ENCODE measurements around the gene MLX.
"Not testable (repeated sequence)": the region's sequence is repeated elsewhere in the genome, so short reads cannot be mapped to it uniquely, and the experiment has no call there.

The MLX gene

DNA sequence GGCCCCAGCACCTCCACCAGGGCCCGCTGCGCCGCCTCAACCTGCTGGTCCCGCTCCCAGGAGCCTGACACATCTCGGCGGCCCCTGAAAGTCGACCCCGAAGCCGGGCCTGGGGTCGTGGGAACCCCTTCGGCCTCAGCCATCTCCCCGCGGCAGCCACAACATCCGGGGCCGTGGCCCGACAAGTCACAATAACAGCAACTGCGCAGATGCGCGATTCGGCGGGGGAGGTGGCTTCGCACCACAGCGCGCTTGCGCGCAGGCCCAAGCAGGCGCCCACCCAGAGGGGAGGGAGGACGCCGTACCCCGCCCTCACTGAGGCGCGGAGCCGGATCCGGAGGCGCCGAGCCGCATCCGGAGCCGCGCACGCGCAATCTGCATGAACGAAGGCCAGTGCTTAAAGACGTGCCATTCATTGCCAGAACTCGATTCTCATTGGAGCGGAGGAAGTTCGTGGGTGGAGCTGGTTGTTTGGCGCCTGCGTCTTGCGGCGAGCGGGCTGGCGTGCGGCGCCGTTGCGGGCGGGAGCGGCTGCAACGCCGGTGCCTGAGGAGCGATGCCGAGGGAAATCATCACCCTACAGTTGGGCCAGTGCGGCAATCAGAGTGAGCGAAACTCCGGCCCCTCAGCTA is 42.4 kb downstream of the MLX start, which contains the start of the genes RETREG3 and TUBG1:
RETREG3 (minus strand) TSS at position 193 of the 632 bp plus-strand sequence; CDS start at position 143, 50 bp downstream.
TUBG1 (plus strand) TSS at position 502 of the 632 bp plus-strand sequence; CDS start at position 557, 55 bp downstream.
- no peaks in the 10 kb centered on the region for H3K27me3 Mint-ChIP-seq
- peaks cover 26% of the 10 kb centered on the region for H3K36me3 Mint-ChIP-seq
- peaks cover 53% of the 10 kb centered on the region for H3K4me1 Mint-ChIP-seq
- H3K4me3 Mint-ChIP-seq: peak within 1 kb of the TSS; percentile 99
- H3K9me3 Mint-ChIP-seq: no peaks in the 10 kb centered on the region
- H3K27ac Mint-ChIP-seq: peak within 1 kb of the TSS; percentile 92
- peak; percentile 97 for ATAC-seq

DNA sequence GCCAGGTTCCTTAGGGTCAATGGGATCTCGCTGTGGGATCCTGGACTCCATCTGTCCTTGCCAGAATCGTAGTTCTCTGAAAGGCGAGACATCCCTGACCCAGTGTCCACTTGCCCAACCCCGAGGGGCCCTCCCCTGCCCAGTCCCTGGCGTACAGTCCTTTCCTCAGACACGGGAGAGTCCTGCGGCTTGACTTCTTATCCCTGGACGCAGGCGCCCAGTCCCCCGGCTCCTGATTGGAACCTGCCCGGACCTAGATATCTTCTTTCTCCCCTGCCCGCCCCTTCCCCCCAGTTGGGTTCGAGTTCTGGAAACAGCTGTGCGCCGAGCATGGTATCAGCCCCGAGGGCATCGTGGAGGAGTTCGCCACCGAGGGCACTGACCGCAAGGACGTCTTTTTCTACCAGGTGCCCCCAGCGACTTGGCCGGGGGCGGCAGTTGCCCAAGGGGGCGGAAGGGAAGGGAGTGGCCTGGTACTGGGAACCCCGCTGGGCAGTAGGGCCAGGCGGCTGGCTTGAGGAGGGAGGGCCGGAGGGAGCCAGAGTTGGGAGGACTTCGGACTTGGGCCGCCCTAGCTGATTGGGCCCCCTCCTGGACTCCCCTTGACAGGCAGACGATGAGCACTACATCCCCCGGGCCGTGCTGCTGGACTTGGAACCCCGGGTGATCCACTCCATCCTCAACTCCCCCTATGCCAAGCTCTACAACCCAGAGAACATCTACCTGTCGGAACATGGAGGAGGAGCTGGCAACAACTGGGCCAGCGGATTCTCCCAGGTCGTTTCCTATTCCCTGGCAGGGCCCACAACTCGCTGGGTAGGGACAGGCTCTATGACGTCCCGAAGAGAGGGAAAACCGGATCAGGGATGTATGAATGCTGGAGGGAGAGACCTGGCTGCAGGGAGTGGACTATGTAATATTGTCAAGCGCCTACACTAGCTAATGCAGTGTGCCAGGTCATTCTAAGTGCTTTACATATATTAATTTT is 43.2 kb downstream of the MLX start:
- Mint-ChIP-seq H3K4me3 (peak overlapping the region; percentile 99), H3K36me3 (peaks cover 34% of the 10 kb centered on the region), H3K4me1 (peaks cover 45% of the 10 kb centered on the region), H3K27ac (peak overlapping the region; percentile 92)
- H3K9me3 Mint-ChIP-seq, H3K27me3 Mint-ChIP-seq, ATAC-seq: not testable (repeated sequence)

DNA sequence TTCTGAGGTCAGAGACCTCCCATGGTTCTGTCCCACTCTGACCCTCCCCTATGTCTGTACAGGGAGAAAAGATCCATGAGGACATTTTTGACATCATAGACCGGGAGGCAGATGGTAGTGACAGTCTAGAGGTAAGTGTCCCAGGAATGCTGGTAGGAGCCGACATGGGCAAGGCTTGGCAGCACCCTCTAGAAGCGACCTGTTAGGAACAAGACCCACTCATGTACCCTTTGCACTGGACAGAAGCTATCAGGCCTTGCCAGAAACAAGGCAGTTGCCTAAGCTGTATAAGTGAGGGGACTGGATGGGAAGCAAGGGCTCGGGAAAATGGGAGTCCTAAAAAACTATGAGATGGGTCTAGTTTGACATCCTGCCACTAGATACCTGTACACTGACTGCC is 45.1 kb downstream of the MLX start:
- no peaks in the 10 kb centered on the region for H3K9me3 Mint-ChIP-seq
- ATAC-seq: no peak
- H3K4me3 Mint-ChIP-seq: no peak overlapping the region
- no peak overlapping the region for H3K27ac Mint-ChIP-seq
- no peaks in the 10 kb centered on the region for H3K27me3 Mint-ChIP-seq
- peaks cover 26% of the 10 kb centered on the region for H3K4me1 Mint-ChIP-seq
- peaks cover 43% of the 10 kb centered on the region for H3K36me3 Mint-ChIP-seq

DNA sequence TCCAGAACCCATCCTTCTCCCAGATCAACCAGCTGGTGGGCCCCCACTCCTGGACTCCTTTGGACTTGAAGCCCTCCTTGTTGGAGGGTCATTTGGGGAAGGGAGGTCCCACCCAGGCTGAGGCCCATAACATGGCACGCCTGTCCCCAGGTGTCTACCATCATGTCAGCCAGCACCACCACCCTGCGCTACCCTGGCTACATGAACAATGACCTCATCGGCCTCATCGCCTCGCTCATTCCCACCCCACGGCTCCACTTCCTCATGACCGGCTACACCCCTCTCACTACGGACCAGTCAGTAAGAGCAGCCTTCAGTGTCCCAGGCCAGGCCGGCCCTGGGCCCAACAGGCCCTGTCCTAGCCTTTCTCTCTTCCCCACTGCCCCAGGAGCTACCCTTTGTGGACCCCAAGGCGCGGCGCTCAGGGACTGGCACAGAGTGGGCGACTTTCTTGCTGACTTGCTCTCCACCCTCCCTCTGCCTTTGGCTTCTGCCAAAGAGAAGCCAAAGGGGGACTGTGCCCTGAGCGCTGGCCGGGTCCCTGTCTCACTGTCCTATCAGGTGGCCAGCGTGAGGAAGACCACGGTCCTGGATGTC is 46.9 kb downstream of the MLX start:
- no peak overlapping the region for H3K4me3 Mint-ChIP-seq
- peaks cover 43% of the 10 kb centered on the region for H3K36me3 Mint-ChIP-seq
- H3K27me3 Mint-ChIP-seq: no peaks in the 10 kb centered on the region
- H3K27ac Mint-ChIP-seq: no peak overlapping the region
- no peaks in the 10 kb centered on the region for H3K9me3 Mint-ChIP-seq
- H3K4me1 Mint-ChIP-seq: peaks cover 23% of the 10 kb centered on the region
- ATAC-seq: no peak

DNA sequence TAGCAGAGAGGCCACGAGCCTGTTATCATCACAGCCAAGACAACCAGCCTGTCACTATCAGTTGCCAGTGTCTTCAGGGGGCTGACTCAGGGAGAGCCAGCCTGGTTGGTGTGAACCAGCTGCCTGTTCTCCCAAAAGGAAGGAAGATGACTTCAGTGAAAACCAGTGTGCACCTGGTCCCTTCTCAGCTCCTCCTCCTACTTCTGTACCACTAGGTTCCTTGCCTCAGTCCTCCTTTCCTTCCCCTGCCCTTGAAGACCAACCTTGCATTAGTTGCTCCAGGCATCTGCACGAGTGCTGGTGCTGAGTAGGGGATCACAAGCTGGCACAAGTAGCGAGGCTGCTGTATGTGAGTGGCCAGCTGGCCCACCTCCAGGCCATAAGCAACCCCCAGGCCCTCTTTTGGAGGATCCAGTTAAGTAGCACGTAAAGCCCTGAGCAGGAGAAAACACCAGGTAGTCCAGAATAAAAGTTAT is 51.1 kb downstream of the MLX start:
- ATAC-seq: peak; percentile 21
- peak overlapping the region; percentile 77 for H3K27ac Mint-ChIP-seq
- H3K27me3 Mint-ChIP-seq: no peaks in the 10 kb centered on the region
- peaks cover 30% of the 10 kb centered on the region for H3K36me3 Mint-ChIP-seq
- peak overlapping the region; percentile 26 for H3K4me3 Mint-ChIP-seq
- H3K4me1 Mint-ChIP-seq: peaks cover 24% of the 10 kb centered on the region
- H3K9me3 Mint-ChIP-seq: no peaks in the 10 kb centered on the region

DNA sequence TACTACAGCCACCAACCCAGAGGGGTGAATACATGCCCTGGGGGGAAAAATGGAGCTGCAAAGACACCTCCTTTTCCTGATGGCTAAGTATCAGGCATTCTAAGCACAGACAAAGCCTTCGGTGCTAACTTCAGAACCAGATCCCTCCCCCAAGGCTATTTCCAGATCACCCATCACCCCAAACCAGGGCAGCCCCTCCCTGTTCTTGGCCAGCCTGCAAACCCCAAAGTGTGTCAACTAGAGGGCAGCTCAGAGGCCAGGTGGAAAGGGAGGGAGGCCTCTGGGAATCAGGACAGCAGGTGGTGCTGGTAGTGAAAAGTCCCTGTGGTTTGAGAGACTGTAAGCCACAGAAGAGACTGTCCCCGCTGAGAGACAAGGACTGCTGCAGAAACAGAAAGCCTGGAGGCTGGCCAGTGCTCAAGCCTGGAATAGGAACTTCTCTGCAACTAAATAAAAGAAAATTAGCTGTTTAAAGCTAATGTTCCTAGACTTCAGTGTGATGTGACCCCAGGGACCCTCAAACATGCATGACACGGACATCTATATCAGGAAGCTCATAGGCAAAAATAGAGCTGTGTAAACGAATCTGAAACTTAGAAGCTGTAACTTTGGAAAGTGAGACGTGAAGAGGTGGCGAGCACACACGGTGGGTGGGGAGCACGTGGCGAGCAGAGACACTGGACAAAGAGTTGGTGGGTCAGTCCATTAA is 51.7 kb downstream of the MLX start:
- Mint-ChIP-seq H3K36me3 (peaks cover 24% of the 10 kb centered on the region), H3K27me3 (no peaks in the 10 kb centered on the region), H3K9me3 (no peaks in the 10 kb centered on the region), H3K4me1 (peaks cover 24% of the 10 kb centered on the region), H3K4me3 (peak overlapping the region; percentile 61), H3K27ac (peak overlapping the region; percentile 77)
- peak; percentile 77 for ATAC-seq

DNA sequence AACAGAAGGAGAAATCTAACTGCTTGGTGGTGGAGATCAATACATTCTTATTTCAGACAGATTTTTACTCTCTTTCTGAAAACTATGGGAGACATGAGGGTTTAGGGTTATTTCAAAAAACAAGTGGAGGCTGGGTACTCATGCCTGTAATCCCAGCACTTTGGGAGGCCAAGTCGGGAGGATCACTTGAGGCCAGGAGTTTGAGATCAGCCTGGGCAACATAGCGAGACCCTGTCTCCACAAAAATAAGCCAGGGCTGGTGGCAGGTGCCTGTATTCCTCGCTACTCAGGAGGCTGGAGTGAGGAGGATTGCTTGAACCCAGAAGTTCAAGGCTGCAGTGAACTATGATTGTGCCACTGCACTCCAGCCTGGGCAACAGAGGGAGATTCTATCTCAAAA is 55.1 kb downstream of the MLX start:
- H3K4me1 Mint-ChIP-seq: peaks cover 24% of the 10 kb centered on the region
- H3K36me3 Mint-ChIP-seq, H3K9me3 Mint-ChIP-seq, ATAC-seq, H3K27ac Mint-ChIP-seq, H3K27me3 Mint-ChIP-seq, H3K4me3 Mint-ChIP-seq: not testable (repeated sequence)
